Activated CD4-positive, alpha-beta T cell treated with anti-CD3 and anti-CD28 coated beads, Interleukin-2, amount 50 U/mL, for 24 hours (primary cell): Measurements from ENCODE around the gene TMEM138.
"Not testable (repeated sequence)": the region's sequence is repeated elsewhere in the genome, so short reads cannot be mapped to it uniquely, and the experiment has no call there.

Experiments used
- DNase-seq, 2 donors: peaks; one replicate each; pipeline ENCODE4 v3.0.0-alpha.2; 2020; ENCODE audit warnings: low read depth in 1 of 2, low spot score in 1 of 2

TMEM138 gene

GRCh38 chr11:61362542-61362875 lies 335 bp downstream of the TMEM138 start:
- DNase-seq, result peak in 1 of 2 donors; percentile 27

GRCh38 chr11:61364012-61364675 lies 2.0 kb downstream of the TMEM138 start:
- DNase-seq, result no peak

GRCh38 chr11:61367406-61367805 lies 5.2 kb downstream of the TMEM138 start:
- no peak for DNase-seq

DNA sequence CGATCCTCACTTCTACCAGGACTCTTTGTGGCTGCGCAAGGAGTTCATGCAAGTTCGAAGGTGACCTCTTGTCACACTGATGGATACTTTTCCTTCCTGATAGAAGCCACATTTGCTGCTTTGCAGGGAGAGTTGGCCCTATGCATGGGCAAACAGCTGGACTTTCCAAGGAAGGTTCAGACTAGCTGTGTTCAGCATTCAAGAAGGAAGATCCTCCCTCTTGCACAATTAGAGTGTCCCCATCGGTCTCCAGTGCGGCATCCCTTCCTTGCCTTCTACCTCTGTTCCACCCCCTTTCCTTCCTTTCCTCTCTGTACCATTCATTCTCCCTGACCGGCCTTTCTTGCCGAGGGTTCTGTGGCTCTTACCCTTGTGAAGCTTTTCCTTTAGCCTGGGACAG lies 6.5 kb downstream of the TMEM138 start:
- no peak for DNase-seq

- no peak for DNase-seq
Observed at GRCh38 chr11:61369372-61370348, 7.5 kb downstream of the TMEM138 start.

- DNase-seq, result no peak
Observed at GRCh38 chr11:61370349-61371005, 8.3 kb downstream of the TMEM138 start.

DNA sequence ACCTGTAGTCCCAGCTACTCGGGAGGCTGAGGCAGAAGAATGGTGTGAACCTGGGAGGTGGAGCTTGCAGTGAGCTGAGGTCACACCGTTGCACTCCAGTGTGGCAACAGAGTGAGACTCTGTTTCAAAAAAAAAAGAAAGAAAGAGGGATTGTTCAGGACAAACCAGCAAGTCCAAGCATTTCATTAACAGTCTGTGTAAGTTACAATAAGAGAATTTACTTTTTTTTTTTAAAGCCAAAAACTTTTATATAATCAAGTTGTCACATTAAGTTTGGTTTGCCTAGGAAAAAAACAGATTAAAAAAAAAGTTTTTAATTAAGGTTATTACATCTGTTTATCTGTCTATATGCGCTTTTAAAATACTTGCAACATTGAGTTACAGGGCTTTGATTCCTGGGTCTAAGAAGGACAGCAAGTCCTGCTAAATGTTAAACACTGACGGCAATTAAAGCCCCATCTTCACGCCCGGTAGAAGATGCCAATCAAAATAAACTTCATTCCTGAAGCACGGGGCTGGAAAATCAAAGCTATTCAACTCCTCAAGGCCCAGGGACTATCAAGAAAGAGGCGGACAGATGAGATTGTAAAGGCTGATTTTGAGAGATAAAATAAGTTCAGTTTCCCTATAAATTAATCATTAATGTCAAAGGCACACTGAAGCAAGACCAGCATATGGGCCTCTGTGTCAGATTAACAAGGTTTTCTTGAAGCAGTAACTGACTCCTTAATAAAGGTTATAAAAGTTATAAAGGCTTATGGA lies 10.7 kb downstream of the TMEM138 start:
- no peak for DNase-seq

DNA sequence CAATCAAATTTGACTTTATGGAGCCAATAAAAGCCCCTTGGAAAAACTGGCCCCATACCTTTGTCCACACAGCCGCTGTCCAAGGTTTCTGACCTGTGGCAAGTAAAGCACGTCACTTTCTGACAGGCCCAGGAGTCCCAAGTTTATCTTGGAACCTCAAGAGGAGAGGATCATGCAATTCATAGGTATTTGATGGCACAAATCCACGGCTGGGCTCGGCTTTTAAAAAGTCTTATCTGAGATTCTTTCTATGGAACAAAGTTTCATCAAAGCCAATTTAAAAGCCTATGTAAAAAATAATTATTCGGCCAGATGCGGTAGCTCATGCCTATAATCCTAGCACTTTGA lies 13.6 kb downstream of the TMEM138 start:
- DNase-seq, result no peak

- DNase-seq, result no peak
Observed at GRCh38 chr11:61377461-61378160, 15.4 kb downstream of the TMEM138 start.

DNA sequence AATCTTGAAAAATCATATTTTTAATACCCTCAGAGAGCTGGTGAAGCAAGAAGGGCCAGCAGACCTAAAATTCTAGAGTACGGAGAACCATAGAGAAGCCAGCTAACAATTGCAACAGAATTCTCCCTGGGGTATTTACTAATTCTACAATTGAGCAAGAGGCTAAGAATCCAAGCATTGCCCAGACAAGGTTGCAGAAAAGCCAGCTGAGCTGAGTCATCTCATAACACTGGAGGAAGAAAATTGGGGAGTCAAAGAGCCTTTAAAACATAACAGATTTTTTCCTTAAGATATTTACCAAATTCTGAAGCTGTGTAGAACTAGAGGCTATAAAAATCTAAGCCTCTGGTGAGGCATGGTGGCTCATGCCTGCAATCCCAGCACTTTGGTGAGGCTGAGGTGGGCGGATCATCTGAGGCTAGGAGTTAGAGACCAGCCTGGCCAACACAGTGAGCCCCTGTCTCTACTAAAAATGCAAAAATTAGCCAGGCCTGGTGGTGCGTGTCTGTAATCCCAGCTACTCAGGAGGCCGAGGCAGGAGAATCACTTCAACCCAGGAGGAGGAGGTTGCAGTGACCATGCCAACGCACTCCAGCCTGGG lies 16.6 kb downstream of the TMEM138 start:
- no peak for DNase-seq

GRCh38 chr11:61380884-61381283 lies 18.7 kb downstream of the TMEM138 start:
- no peak for DNase-seq

DNA sequence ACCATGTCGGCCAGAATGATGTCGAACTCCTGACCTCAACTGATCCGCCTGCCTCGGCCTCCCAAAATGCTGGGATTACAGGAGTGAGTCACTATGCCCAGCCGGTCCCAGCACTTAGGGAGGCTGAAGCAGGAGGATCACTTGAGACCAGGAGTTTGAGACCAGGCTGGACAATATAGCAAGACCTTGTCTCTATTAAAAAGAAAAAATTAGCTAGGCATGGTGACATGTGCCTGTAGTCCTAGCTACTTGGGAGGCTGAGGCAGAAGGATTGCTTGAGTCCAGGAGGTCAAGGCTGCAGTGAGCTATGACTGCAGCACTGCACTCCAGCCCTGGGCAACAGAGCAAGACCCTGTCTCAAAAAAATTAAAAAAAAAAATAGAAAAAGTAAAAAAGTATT lies 21.7 kb downstream of the TMEM138 start:
- DNase-seq, result not testable (repeated sequence)

GRCh38 chr11:61384271-61385242 lies 22.4 kb downstream of the TMEM138 start:
- DNase-seq, result no peak

DNA sequence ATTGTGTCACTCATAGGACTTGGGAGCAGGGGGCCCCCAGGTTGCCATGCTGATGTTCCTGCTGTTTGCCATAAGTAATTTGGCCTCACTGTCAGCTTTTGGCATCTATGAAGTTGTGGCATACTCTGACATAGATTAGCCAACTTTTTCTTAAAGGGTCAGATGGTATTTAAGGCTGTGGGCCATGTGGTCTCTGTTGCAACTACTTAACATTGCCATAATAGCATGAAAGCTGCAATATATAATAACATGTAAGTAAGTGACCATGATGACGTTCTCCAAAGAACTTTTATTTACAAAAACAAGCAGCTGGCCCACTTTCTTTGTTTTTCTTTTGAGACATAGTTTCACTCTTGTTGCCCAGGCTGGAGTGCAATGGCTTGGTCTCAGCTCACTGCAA lies 28.0 kb downstream of the TMEM138 start:
- DNase-seq, result no peak

DNA sequence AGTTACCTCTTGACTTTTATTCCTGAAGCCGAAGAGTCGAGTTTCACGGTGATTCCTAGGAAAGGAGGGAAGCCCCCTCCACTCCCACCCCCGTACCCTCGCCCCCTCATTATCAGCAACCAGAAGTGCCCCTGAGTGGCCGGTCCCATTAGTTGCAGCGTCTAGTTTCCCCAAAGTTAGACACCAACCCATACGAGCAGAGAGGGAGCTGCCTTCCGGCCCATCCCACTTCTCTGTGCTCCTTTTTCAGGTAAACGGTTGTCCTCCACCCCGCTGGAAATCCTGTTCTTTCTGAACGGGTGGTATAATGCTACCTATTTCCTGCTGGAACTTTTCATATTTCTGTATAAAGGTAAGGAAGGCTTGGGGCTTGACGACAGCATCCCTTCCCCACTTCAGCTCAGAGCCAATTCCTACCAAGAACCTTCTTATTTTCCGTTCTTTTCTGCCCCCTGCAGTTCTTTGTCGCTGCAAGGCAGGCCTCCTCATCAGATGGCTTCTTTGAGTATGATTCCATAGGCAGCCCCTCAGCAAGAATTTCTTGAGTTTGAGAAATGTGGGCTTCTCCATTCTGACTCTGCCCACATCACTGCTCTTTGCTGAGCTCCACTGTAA lies 30.9 kb downstream of the TMEM138 start:
- DNase-seq, result no peak

- no peak for DNase-seq
Observed at GRCh38 chr11:61401173-61401572, 39.0 kb downstream of the TMEM138 start.

- no peak for DNase-seq
Observed at GRCh38 chr11:61401573-61401972, 39.4 kb downstream of the TMEM138 start.

GRCh38 chr11:61403658-61404057 lies 41.5 kb downstream of the TMEM138 start:
- no peak for DNase-seq

- DNase-seq, result no peak
Observed at GRCh38 chr11:61404103-61404502, 41.9 kb downstream of the TMEM138 start.
